HL-60/S4 treated with retinoic acid at 250 ng/mL for 4 days and 3 days (cell line): ENCODE data around the gene MICALL2.

ENCODE experiments used
- in situ Hi-C: fragments of 300-500 bp; cut with MboI; formaldehyde crosslinking; loops from 2 replicates; pipeline ENCODE4 v1.7.0; 2022; ENCODE audit warnings: low sequenced_read_pairs

MICALL2 gene

GRCh38 chr7:1458683-1459511 is at the start of gene MICALL2:
TSS of gene MICALL2 (minus strand) at chr7:1459470. CDS start at chr7:1459326, 144 bp downstream.
- in situ Hi-C loops = no loop called here

GRCh38 chr7:1508277-1508758 is 49.0 kb upstream of the MICALL2 start:
- in situ Hi-C loops = no loop called here

GRCh38 chr7:1505731-1506550 is 46.7 kb upstream of the MICALL2 start:
- in situ Hi-C loops = no loop called here

GRCh38 chr7:1503816-1504775 is 44.8 kb upstream of the MICALL2 start, which contains the start of gene INTS1:
TSS of gene INTS1 (minus strand) at chr7:1504389. CDS start at chr7:1503960, 429 bp downstream.
- in situ Hi-C loops = no loop called here

- in situ Hi-C loops = no loop called here
These were observed 44.1 kb upstream of the MICALL2 start for GRCh38 chr7:1503390-1503789.

- in situ Hi-C loops = no loop called here
These were observed 43.6 kb upstream of the MICALL2 start for GRCh38 chr7:1502845-1503244.

- in situ Hi-C loops = no loop called here
These were observed 42.4 kb upstream of the MICALL2 start for GRCh38 chr7:1501487-1502270.

- in situ Hi-C loops = no loop called here
These were observed 41.0 kb upstream of the MICALL2 start for GRCh38 chr7:1500064-1500807.

GRCh38 chr7:1499367-1500029 is 40.2 kb upstream of the MICALL2 start:
- in situ Hi-C loops = no loop called here

GRCh38 chr7:1498370-1499305 is 39.4 kb upstream of the MICALL2 start:
- in situ Hi-C loops = no loop called here

- in situ Hi-C loops = no loop called here
These were observed 38.1 kb upstream of the MICALL2 start for GRCh38 chr7:1497293-1497927.

- in situ Hi-C loops = no loop called here
These were observed 37.4 kb upstream of the MICALL2 start for GRCh38 chr7:1496531-1497292.

GRCh38 chr7:1495564-1496242 is 36.4 kb upstream of the MICALL2 start:
- in situ Hi-C loops = no loop called here

GRCh38 chr7:1494866-1495563 is 35.7 kb upstream of the MICALL2 start:
- in situ Hi-C loops = no loop called here

GRCh38 chr7:1494447-1494846 is 35.2 kb upstream of the MICALL2 start:
- in situ Hi-C loops = no loop called here
